SK-N-SH (cell line): Measurements from ENCODE around the gene TTC32.

Experiments used
- CTCF ChIP-seq: fragments of 200-600 bp; sonication (generic); IDR thresholded peaks from 2 replicates; pipeline ENCODE4 v1.6.1; 2017; ENCODE audit warnings: antibody characterized with exemption, mild to moderate bottlenecking, moderate library complexity
- EP300 ChIP-seq, 2 experiments: IDR thresholded peaks; 2 replicates each; pipeline versions ENCODE4 v1.4.0 to v1.6.1; 2012; ENCODE audit warnings: borderline replicate concordance in 1 of 2, low read depth in 1 of 2, low read length in 1 of 2
- EZH2phosphoT487 ChIP-seq: fragments of 200-600 bp; sonication (generic); IDR thresholded peaks from 2 replicates; pipeline ENCODE4 v1.6.1; 2017; ENCODE audit warnings: low read depth, mixed run types, mild to moderate bottlenecking, antibody characterized with exemption, moderate library complexity, borderline replicate concordance
- GABPA ChIP-seq: IDR thresholded peaks from 2 replicates; pipeline ENCODE4 v1.4.0; 2012; ENCODE audit warnings: low read depth, mild to moderate bottlenecking
- JUND ChIP-seq: IDR thresholded peaks from 2 replicates; pipeline ENCODE4 v1.4.0; 2012
- MXI1 ChIP-seq: IDR thresholded peaks from 2 replicates; pipeline ENCODE4 v1.6.1; 2012; ENCODE audit warnings: mild to moderate bottlenecking, low read depth, low read length, improper control_type of control experiment
- PBX3 ChIP-seq: IDR thresholded peaks from 2 replicates; pipeline ENCODE4; 2012
- POLR2AphosphoS5 ChIP-seq: IDR thresholded peaks from 2 replicates; pipeline ENCODE4 v1.6.1; 2012; ENCODE audit warnings: low read depth, low read length
- RAD21 ChIP-seq: IDR thresholded peaks from 2 replicates; pipeline ENCODE4 v1.6.1; 2012; ENCODE audit warnings: mild to moderate bottlenecking, low read length
- RFX5 ChIP-seq: IDR thresholded peaks from 2 replicates; pipeline ENCODE4 v1.6.1; 2012; ENCODE audit warnings: mild to moderate bottlenecking, improper control_type of control experiment, low read length
- SIN3A ChIP-seq: IDR thresholded peaks from 2 replicates; pipeline ENCODE4 v1.6.1; 2012; ENCODE audit warnings: low read depth, mild to moderate bottlenecking, low read length, moderate library complexity, borderline replicate concordance
- SMC3 ChIP-seq: IDR thresholded peaks from 2 replicates; pipeline ENCODE4 v1.6.1; 2012; ENCODE audit warnings: low read depth, low read length, improper control_type of control experiment
- TAF1 ChIP-seq: IDR thresholded peaks from 2 replicates; pipeline ENCODE4 v1.6.1; 2012; ENCODE audit warnings: low read depth, mild to moderate bottlenecking, low read length, moderate library complexity, borderline replicate concordance
- TCF12 ChIP-seq: IDR thresholded peaks from 2 replicates; pipeline ENCODE4 v1.4.0; 2012

- TF ChIP-seq CTCF (no peak), MXI1 (no peak), GABPA (no peak), EP300 (IDR thresholded peaks at IDR 0.05; ENCODE audit: borderline replicate concordance in 1 of 2, low read depth in 1 of 2, low read length in 1 of 2) (no peak), EZH2phosphoT487 (no peak), POLR2AphosphoS5 (no peak), TCF12 (no peak), RAD21 (no peak), SMC3 (no peak), RFX5 (no peak), JUND (no peak), TAF1 (no peak), SIN3A (no peak), PBX3 (no peak)
These were observed 6.2 kb downstream of the TTC32 start for GRCh38 chr2:19895535-19895934.
